GM12878 (cell line): ENCODE data around the gene SAMSN1. TPM values are rescaled to one million over a fixed set of nuclear protein-coding genes. Genes with fewer than 3 reads are reported as not detected.

ENCODE experiments used
- BACH1 ChIP-seq: fragments of 450-650 bp; IDR thresholded peaks from 2 replicates; pipeline ENCODE4 v1.6.1; 2017; ENCODE audit warnings: mild to moderate bottlenecking, borderline replicate concordance
- BCL3 ChIP-seq: IDR thresholded peaks from 2 replicates; pipeline ENCODE4 v1.6.1; 2011; ENCODE audit warnings: borderline replicate concordance, low read depth, mild to moderate bottlenecking, moderate library complexity, low read length; ENCODE audit not compliant: insufficient read depth, poor library complexity, severe bottlenecking
- DPF2 ChIP-seq: fragments of 450-650 bp; IDR thresholded peaks from 2 replicates; pipeline ENCODE4 v1.6.1; 2017; ENCODE audit warnings: mild to moderate bottlenecking
- EED ChIP-seq: sonication (generic); IDR thresholded peaks from 2 replicates; pipeline ENCODE4 v1.6.1; 2016; ENCODE audit warnings: antibody characterized with exemption, low read depth
- EZH2 ChIP-seq: IDR thresholded peaks from 2 replicates; pipeline ENCODE4 v1.6.1; 2012; ENCODE audit warnings: low read depth, mild to moderate bottlenecking, control low read depth, inconsistent platforms, low read length, borderline replicate concordance; ENCODE audit not compliant: control insufficient read depth
- GATAD2B ChIP-seq: fragments of 450-650 bp; conservative IDR thresholded peaks from 2 replicates; pipeline ENCODE4 v1.6.1; 2017; ENCODE audit warnings: low read depth, mild to moderate bottlenecking, moderate library complexity
- JUNB ChIP-seq: IDR thresholded peaks from 2 replicates; pipeline ENCODE4 v1.6.1; 2016; ENCODE audit warnings: antibody characterized with exemption, mild to moderate bottlenecking
- KDM1A ChIP-seq: fragments of 200-600 bp; sonication (generic); IDR thresholded peaks from 2 replicates; pipeline ENCODE4 v1.6.1; 2016; ENCODE audit warnings: borderline replicate concordance
- MEF2B ChIP-seq: fragments of 450-650 bp; IDR thresholded peaks from 2 replicates; pipeline ENCODE4 v1.6.1; 2018; ENCODE audit warnings: mild to moderate bottlenecking, moderate library complexity; ENCODE audit not compliant: partially characterized antibody, poor library complexity, severe bottlenecking
- MTA2 ChIP-seq: fragments of 450-650 bp; IDR thresholded peaks from 2 replicates; pipeline ENCODE4 v1.6.1; 2016; ENCODE audit warnings: low read depth, mild to moderate bottlenecking, moderate library complexity
- MXI1 ChIP-seq: fragments of 150-350 bp; IDR thresholded peaks from 2 replicates; pipeline ENCODE4 v1.6.1; 2011; ENCODE audit warnings: low read depth, mild to moderate bottlenecking, inconsistent platforms, low read length, improper control_type of control experiment
- NFXL1 ChIP-seq: fragments of 450-650 bp; IDR thresholded peaks from 2 replicates; pipeline ENCODE4 v1.6.1; 2017; ENCODE audit warnings: antibody characterized with exemption, mild to moderate bottlenecking, borderline replicate concordance
- PAX5 ChIP-seq: IDR thresholded peaks from 2 replicates; pipeline ENCODE4 v1.6.1; 2011; ENCODE audit warnings: low read depth, low read length, borderline replicate concordance
- PML ChIP-seq: IDR thresholded peaks from 2 replicates; pipeline ENCODE4 v1.6.1; 2012; ENCODE audit warnings: low read length, inconsistent platforms
- SKIL ChIP-seq: fragments of 450-650 bp; IDR thresholded peaks from 2 replicates; pipeline ENCODE4 v1.6.1; 2017; ENCODE audit warnings: mild to moderate bottlenecking, low read depth, inconsistent platforms; ENCODE audit not compliant: poor library complexity, severe bottlenecking
- SREBF2 ChIP-seq: IDR thresholded peaks from 2 replicates; pipeline ENCODE4 v1.6.1; 2012; ENCODE audit warnings: mild to moderate bottlenecking, low read length
- SRF ChIP-seq, 2 experiments: IDR thresholded peaks; 2 replicates each; pipeline ENCODE4 v1.6.1; 2011; ENCODE audit warnings: low read depth in 2 of 2, low read length in 2 of 2, mild to moderate bottlenecking in 1 of 2, moderate library complexity in 1 of 2
- ZBTB33 ChIP-seq: fragments of 450-650 bp; IDR thresholded peaks from 2 replicates; pipeline ENCODE4 v1.6.1; 2017; ENCODE audit warnings: mild to moderate bottlenecking
- ZSCAN29 ChIP-seq: fragments of 450-650 bp; IDR thresholded peaks from 2 replicates; pipeline ENCODE4 v1.6.1; 2017; ENCODE audit warnings: mild to moderate bottlenecking, moderate library complexity
- polyA plus RNA-seq, 11 experiments: library from polyadenylated mRNA; depleted of rRNA in 4 of 11; unstranded in 6 of 11; stranded (reverse) in 5 of 11; fragments of >200 nt; fragmentation: Nextera tagmentation in 4 of 11; fragmentation: Illumina TruSeq in 1 of 11; extraction: Ambion mirVana in 4 of 11; extraction: Trizol in 1 of 11; gene quantifications; 1 replicate in 1 of 11; 2 replicates in 10 of 11; pipeline versions ENCODE4 v1.2.1 to v1.2.3, GENCODE V29; 2011 to 2016; ENCODE audit warnings: inconsistent platforms in 2 of 11, missing spikeins in 2 of 11, low read depth in 1 of 11
- total RNA-seq, 4 experiments: library from RNA; depleted of rRNA in 3 of 4; stranded (reverse); fragments of >200 nt in 3 of 4; fragmentation: Illumina TruSeq in 1 of 4; extraction: Trizol in 1 of 4; gene quantifications; 2 replicates each; pipeline versions ENCODE4 v1.2.1 to v1.2.3, GENCODE V29; 2013 to 2021
- TF ChIP-seq, protein P1 (sequence below): IDR thresholded peaks from 2 replicates; pipeline ENCODE4 v1.6.1; 2012; ENCODE audit warnings: low read length, inconsistent platforms
- TF ChIP-seq, protein P2 (sequence below), 3 experiments: IDR thresholded peaks in 2 of 3; conservative IDR thresholded peaks in 1 of 3; 2 replicates each; pipeline ENCODE4 v1.5.1; 2011; ENCODE audit warnings: low read depth in 3 of 3, low read length in 3 of 3, mild to moderate bottlenecking in 3 of 3, control low read depth in 2 of 3, moderate library complexity in 2 of 3, inconsistent platforms in 1 of 3, mixed read lengths in 1 of 3; ENCODE audit not compliant: control insufficient read depth in 2 of 3, insufficient read depth in 1 of 3; ENCODE audit errors: extremely low read depth in 1 of 3

The SAMSN1 gene
- total and polyA plus RNA-seq, 10 of the 15 experiments (the other 5 are each of a cell fraction or from before 2014, with no cell fraction given), result 23.2 to 102 (median 44.9) TPM

GRCh38 chr21:14453339-14454015 lies 92.6 kb downstream of the SAMSN1 start (continued):
- TF ChIP-seq BCL3 (peak; percentile 100), ZBTB33 (no peak), MEF2B (peak; percentile 97), ZSCAN29 (no peak), PAX5 (peak; percentile 80), SRF (IDR thresholded peaks at IDR 0.05; ENCODE audit: low read depth in 2 of 2, low read length in 2 of 2) (no peak), NFXL1 (no peak), EZH2 (no peak), BACH1 (peak; percentile 80; the same call in 1 of the 2 replicates), KDM1A (no peak), SKIL (peak; percentile 85), GATAD2B (peak; percentile 88), MTA2 (peak; percentile 91), SREBF2 (no peak), MXI1 (peak; percentile 58; the same call in 1 of the 2 replicates), PML (peak; percentile 70; the same call in 1 of the 2 replicates), JUNB (peak; percentile 79), EED (peak; percentile 89), DPF2 (peak; percentile 61)
- TF ChIP-seq, protein P1, sequence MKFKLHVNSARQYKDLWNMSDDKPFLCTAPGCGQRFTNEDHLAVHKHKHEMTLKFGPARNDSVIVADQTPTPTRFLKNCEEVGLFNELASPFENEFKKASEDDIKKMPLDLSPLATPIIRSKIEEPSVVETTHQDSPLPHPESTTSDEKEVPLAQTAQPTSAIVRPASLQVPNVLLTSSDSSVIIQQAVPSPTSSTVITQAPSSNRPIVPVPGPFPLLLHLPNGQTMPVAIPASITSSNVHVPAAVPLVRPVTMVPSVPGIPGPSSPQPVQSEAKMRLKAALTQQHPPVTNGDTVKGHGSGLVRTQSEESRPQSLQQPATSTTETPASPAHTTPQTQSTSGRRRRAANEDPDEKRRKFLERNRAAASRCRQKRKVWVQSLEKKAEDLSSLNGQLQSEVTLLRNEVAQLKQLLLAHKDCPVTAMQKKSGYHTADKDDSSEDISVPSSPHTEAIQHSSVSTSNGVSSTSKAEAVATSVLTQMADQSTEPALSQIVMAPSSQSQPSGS, result peak; percentile 99
- TF ChIP-seq, protein P2, sequence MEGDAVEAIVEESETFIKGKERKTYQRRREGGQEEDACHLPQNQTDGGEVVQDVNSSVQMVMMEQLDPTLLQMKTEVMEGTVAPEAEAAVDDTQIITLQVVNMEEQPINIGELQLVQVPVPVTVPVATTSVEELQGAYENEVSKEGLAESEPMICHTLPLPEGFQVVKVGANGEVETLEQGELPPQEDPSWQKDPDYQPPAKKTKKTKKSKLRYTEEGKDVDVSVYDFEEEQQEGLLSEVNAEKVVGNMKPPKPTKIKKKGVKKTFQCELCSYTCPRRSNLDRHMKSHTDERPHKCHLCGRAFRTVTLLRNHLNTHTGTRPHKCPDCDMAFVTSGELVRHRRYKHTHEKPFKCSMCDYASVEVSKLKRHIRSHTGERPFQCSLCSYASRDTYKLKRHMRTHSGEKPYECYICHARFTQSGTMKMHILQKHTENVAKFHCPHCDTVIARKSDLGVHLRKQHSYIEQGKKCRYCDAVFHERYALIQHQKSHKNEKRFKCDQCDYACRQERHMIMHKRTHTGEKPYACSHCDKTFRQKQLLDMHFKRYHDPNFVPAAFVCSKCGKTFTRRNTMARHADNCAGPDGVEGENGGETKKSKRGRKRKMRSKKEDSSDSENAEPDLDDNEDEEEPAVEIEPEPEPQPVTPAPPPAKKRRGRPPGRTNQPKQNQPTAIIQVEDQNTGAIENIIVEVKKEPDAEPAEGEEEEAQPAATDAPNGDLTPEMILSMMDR (IDR thresholded peaks at IDR 0.05 in 2 of 3, conservative IDR thresholded peaks at IDR 0.05 in 1 of 3; ENCODE audit: control insufficient read depth in 2 of 3, extremely low read depth in 1 of 3, insufficient read depth in 1 of 3, low read depth in 3 of 3, low read length in 3 of 3), result no peak
